Uterus (tissue), 2 donors: ENCODE data around the gene TMEM258.

Experiments
- CTCF ChIP-seq, 4 experiments: fragments of 200-600 bp in 2 of 4; fragments of 450-650 bp in 2 of 4; sonication (generic) in 2 of 4; IDR thresholded peaks; one replicate each; pipeline ENCODE4 v1.5.1; 2016 to 2019; ENCODE audit warnings: antibody characterized with exemption in 4 of 4, mild to moderate bottlenecking in 2 of 4, moderate library complexity in 1 of 4
- POLR2A ChIP-seq, 2 donors: fragments of 450-650 bp; IDR thresholded peaks; one replicate each; pipeline ENCODE4 v1.6.1; 2016; ENCODE audit warnings: antibody characterized with exemption in 2 of 2, mild to moderate bottlenecking in 1 of 2, moderate library complexity in 1 of 2

GRCh38 chr11:61839742-61840141 lies 47.3 kb upstream of the TMEM258 start:
- TF ChIP-seq POLR2A (IDR thresholded peaks at IDR 0.05): no peak
- no peak for TF ChIP-seq CTCF (IDR thresholded peaks at IDR 0.05)
